Stimulated activated CD8-positive, alpha-beta memory T cell treated with anti-CD3 and anti-CD28 coated beads, Interleukin-7, amount 100 ng/mL, for 4 hours (primary cell): Measurements from ENCODE around the gene HPS6.
A peak's percentile ranks its signal among the peaks of the same experiment; 100 is the strongest.
"Not testable (repeated sequence)": the region's sequence is repeated elsewhere in the genome, so short reads cannot be mapped to it uniquely, and the experiment has no call there.

Experiments used
- DNase-seq, 2 donors: peaks; one replicate each; pipeline ENCODE4 v3.0.0-alpha.2; 2020; ENCODE audit warnings: low read depth in 2 of 2

The HPS6 gene

GRCh38 chr10:102064868-102065560 is at the start of gene HPS6:
Gene HPS6, plus strand, starts transcription at chr10:102065349. Its CDS starts 126 bp downstream, at chr10:102065475.
- peak; percentile 73 to 90 for DNase-seq

GRCh38 chr10:102016416-102016815 is 48.7 kb upstream of the HPS6 start:
- DNase-seq, result no peak

- no peak for DNase-seq
These were observed 47.9 kb upstream of the HPS6 start for GRCh38 chr10:102017295-102017694.

GRCh38 chr10:102020938-102021337 is 44.2 kb upstream of the HPS6 start:
- DNase-seq, result no peak

GRCh38 chr10:102024799-102025198 is 40.4 kb upstream of the HPS6 start:
- no peak for DNase-seq

- DNase-seq, result no peak
These were observed 37.9 kb upstream of the HPS6 start for GRCh38 chr10:102027261-102027660.

- no peak for DNase-seq
These were observed 31.4 kb upstream of the HPS6 start for GRCh38 chr10:102033787-102034186.

- DNase-seq, result not testable (repeated sequence)
These were observed 29.3 kb upstream of the HPS6 start for GRCh38 chr10:102035807-102036206.

GRCh38 chr10:102038410-102038809 is 26.7 kb upstream of the HPS6 start:
- no peak for DNase-seq

- DNase-seq, result no peak
These were observed 24.7 kb upstream of the HPS6 start for GRCh38 chr10:102040305-102041050.

GRCh38 chr10:102045292-102045691 is 19.9 kb upstream of the HPS6 start:
- no peak for DNase-seq

- no peak for DNase-seq
These were observed 19.1 kb upstream of the HPS6 start for GRCh38 chr10:102046095-102046494.

- not testable (repeated sequence) for DNase-seq
These were observed 10.1 kb upstream of the HPS6 start for GRCh38 chr10:102054881-102055646.

GRCh38 chr10:102055647-102056419 is 9.3 kb upstream of the HPS6 start, which contains the start of gene ARMH3:
Gene ARMH3, minus strand, starts transcription at chr10:102056173. Its CDS starts 16,059 bp downstream, at chr10:102040114.
- DNase-seq, result peak; percentile 78 to 81

GRCh38 chr10:102059987-102060386 is 5.2 kb upstream of the HPS6 start:
- DNase-seq, result no peak

GRCh38 chr10:102064503-102064867 is 664 bp upstream of the HPS6 start:
- no peak for DNase-seq

GRCh38 chr10:102065561-102066398 is 631 bp downstream of the HPS6 start:
- DNase-seq, result no peak

- DNase-seq, result no peak
These were observed 1.4 kb downstream of the HPS6 start for GRCh38 chr10:102066399-102067088.

- no peak for DNase-seq
These were observed 2.2 kb downstream of the HPS6 start for GRCh38 chr10:102067091-102067916.
